Fibroblast of skin of abdomen (primary cell): ENCODE data around the gene METTL8.
"Not testable (repeated sequence)": the region's sequence is repeated elsewhere in the genome, so short reads cannot be mapped to it uniquely, and the experiment has no call there.

ENCODE experiments used
- DNase-seq: peaks from one replicate; pipeline ENCODE4 v3.0.0-alpha.2; 2013

Gene METTL8

GRCh38 chr2:171394164-171394740 lies 39.5 kb downstream of the METTL8 start:
- no peak for DNase-seq

DNA sequence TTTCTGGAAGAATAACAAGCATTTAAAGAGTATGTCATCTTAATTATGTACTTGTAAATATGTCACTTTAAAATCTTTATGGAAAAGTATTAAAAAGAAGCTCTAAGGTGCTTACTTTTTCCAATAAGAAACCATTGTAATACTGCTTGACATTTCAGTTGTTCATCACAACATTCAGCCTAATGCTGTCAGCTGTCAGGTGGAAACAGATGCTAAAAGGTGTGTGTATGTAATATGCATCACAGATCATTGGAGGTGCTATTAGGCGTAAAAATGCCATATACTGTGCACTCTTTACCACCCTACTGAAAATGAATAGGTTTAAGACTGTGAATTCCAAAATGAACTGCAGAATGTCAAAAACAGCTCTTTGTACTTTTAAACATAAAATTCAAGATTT lies 40.3 kb downstream of the METTL8 start:
- DNase-seq, result no peak

DNA sequence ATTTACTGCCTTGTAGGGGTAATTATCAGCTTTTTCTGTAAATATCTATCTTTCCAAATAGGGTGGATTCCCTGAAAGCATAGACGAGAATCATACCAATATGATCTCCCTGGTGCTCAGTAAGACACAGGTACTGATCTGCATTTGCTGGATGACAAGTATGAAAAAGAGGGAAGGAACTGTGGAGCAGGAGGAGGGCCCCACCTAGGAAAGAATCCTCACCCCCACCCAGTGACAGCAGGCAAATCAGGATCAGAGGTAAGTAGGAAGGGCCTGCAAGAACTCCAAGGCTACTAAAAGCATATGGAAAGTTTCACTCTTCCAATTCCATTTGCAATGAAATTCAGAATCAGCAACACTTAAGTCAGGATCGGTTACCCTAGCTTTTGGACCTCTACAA lies 42.3 kb downstream of the METTL8 start:
- DNase-seq, result no peak

DNA sequence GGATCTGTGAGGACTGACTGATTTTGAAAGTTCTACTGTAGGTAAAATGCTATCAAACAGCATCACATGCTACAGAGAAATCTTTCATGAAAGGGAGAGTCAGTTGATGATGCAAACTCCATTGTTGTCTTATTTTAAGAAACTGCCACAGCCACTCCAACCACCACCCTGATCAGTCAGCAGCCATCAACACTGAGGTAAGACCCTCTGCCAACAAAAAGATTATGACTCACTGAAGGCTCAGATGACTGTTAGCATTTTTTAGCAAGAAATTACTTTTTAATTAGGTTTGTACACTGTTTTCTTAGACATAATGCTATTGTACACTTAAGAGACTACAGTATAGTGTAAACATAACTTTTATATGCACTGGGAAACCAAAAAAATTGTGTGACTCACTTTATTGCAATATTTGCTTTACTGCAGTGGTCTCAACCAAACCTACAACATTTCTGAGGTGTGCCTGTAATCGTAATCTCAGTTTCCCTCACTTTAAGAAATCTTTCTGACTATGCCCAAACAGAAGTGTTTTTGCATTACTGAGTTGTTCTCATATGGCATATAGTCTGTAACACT lies 42.8 kb downstream of the METTL8 start:
- DNase-seq, result peak; percentile 69

GRCh38 chr2:171389780-171390179 lies 44.0 kb downstream of the METTL8 start:
- no peak for DNase-seq

GRCh38 chr2:171389325-171389724 lies 44.5 kb downstream of the METTL8 start:
- no peak for DNase-seq

- DNase-seq, result no peak
Measured at GRCh38 chr2:171387052-171387451, 46.7 kb downstream of the METTL8 start.

DNA sequence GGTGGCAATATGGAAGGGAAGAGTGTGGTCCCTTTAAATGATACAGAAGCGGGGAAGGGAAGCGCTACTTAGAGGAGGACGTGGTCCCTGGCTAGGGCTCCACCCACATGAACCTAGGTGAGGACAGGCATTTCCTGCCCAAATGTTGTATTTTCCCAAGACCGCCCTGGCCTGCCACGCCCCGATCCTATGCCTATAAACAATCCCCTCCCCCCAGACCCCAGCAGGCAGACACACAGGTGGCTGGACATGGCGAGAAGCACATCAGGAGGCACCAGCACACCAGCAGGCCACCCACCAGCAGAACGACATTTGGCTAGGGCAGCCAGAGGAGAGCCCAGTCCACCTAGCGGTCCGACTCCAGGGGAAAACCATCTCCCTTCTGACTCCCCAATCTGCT lies 47.2 kb downstream of the METTL8 start:
- DNase-seq, result no peak

- DNase-seq, result no peak
Measured at GRCh38 chr2:171383134-171383533, 50.7 kb downstream of the METTL8 start.

- not testable (repeated sequence) for DNase-seq
Measured at GRCh38 chr2:171382175-171382574, 51.6 kb downstream of the METTL8 start.

DNA sequence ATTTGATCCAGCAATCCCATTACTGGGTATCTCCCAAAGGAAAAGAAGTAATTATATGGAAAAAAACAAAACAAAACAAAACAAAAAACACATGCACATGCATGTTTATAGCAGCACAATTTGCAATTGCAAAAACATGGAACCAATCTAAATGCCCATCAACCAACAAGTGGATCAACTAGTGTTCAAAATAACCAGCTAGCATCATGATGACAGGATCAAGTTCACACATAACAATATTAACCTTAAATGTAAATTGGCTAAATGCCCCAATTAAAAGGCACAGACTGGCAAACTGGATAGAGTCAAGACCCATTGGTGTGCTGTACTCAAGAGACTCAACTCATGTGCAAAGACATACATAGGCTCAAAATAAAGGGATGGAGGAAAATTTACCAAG lies 55.9 kb downstream of the METTL8 start:
- not testable (repeated sequence) for DNase-seq

- DNase-seq, result no peak
Measured at GRCh38 chr2:171367692-171368091, 66.1 kb downstream of the METTL8 start.

DNA sequence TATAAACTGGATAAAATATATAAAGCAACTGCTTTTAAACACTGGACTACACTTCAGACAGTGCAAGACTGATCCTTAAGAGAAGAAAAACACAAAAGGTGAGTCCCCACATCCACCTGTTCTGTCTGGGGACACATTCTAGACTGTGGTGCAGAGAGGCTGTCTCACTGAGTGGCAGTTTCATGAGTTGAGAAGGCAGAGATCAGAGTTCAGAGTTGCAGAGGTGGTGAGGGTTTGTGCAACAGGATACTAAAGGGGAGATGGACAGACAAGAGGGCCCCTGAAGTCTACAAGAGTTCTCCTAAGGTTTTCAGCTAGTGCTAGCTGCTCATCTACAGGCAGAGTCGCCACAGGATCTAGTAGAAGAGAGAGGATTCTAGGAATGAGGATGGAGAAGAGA lies 68.0 kb downstream of the METTL8 start:
- DNase-seq, result no peak

DNA sequence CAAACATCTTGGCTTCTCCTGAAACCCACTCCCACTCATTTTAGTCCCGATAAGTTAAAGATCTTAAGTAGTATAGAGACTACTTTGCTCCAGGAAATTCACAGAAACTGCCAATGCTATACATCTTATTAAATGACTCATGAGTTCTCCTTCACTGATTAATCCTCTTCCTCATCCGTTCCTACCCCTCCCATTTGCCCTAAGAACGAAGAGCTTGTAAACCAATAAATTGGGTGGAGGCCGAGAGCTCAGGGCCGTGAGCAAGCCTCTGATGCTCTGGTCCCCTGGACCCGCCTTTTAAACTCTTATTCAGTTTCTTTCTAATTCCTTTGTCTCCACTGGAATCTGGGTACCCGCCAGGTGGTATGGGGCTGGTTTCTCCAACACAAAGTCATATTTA lies 68.6 kb downstream of the METTL8 start:
- no peak for DNase-seq

- DNase-seq, result no peak
Measured at GRCh38 chr2:171362396-171362795, 71.4 kb downstream of the METTL8 start.

- no peak for DNase-seq
Measured at GRCh38 chr2:171360905-171361304, 72.9 kb downstream of the METTL8 start.

GRCh38 chr2:171353746-171354145 lies 80.0 kb downstream of the METTL8 start:
- DNase-seq, result not testable (repeated sequence)

DNA sequence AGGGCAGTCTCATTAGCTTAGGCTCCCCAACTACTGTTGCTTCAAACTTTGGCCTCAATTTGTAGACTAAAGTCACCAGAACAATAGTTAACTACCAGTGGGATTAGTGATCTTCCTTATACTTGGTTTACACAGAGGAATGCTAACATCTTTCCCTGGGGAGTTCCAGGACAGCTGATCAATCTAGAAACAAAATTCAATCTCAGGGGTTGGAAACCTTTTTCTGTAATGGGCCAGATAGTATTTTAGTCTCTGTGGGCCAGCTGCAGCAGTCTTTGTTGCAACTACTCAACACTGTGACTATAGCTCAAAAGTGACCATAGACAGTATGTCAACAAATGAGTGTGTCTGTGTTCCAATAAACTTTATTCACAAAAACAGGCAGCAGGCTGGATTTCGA lies 85.7 kb downstream of the METTL8 start:
- DNase-seq, result no peak

- peak; percentile 93 for DNase-seq
Measured at GRCh38 chr2:171347591-171348032, 86.2 kb downstream of the METTL8 start.

DNA sequence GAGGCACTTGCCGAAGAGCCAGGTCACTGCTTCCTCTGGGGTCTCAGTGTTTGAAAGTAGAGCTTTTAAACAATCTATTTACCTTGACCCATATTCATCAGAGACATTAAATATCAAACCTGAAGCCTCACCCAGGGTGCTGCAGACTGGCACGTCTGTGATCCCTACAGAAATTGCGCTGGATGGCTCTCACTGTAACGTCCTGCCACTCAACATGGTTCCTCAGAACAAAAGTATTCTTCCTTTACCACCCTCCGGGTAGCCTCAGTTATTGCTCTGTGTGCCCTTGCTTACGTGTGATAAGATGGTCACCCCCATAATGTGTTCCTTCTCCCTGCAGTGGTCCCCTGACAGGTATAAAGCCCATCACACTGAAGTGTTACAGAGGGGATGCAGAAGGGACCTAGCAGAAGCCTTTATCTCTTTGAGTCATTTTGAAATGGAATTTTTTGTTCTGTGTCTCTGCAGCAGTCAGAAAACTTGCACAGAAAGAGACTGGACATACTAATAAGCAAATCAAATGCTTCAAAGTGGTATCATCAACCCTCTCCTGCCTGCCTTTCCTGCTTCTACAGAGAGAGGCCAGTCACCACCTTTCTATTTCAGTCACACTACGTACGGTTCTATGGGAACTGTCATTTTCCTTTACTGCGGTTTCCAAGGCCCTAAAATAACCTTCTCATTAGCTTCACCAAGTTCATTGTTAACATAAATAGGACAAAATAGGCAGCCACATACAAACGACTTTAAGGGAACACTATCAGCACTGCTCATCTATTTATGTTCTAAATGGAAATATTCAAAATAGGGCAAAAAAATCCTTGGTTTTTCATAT lies 86.8 kb downstream of the METTL8 start:
- DNase-seq, result no peak

GRCh38 chr2:171345971-171346722 lies 87.6 kb downstream of the METTL8 start:
- no peak for DNase-seq

DNA sequence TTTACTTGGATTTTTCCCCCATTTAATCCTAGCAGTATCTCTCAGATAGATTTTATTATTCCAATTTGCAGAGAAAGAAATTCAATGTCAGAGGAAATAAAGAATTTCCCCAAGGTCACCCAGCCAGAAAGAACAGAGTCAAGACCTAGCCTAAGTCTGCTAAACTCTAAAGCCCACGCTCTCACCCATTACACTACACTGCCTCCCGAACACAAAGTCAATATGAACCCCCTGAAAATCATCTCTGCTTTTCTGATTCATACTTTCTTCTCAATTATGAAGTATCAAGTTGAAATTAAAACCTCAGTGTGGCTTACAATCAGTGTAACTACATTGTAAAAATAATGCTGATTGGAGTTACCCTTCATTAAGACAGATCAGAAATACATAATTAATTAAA lies 89.6 kb downstream of the METTL8 start:
- no peak for DNase-seq

GRCh38 chr2:171342067-171342413 lies 91.8 kb downstream of the METTL8 start:
- no peak for DNase-seq
